GM19328 (cell line): ENCODE data around the gene ITGA5.

Experiments
- ATAC-seq: cut with Tn5 transposase; IDR thresholded peaks from one replicate; pipeline ENCODE4 v1.9.1; 2021; ENCODE audit warnings: mild to moderate bottlenecking, moderate library complexity; ENCODE audit not compliant: unreplicated experiment

Gene ITGA5

DNA sequence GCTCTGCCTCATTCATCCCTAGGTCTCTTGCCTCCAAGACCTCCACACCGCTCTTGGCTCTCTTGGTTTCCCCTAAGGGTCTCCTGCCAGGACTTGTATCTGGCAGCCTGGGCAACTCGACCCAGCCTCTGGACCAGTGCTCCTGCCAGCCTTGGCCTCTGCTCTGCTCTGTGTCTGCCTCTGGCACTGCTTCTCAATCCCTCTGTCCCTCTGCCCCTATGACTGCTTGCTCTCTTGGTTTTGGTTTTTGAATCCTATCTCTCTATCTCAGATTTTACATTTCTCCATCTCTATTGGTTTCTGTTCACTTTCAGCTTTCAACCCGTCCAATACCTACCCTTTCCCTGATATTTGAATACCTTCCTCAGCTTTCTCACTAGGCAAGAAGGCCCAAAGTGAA lies 6.3 kb downstream of the ITGA5 start:
- ATAC-seq = no peak

DNA sequence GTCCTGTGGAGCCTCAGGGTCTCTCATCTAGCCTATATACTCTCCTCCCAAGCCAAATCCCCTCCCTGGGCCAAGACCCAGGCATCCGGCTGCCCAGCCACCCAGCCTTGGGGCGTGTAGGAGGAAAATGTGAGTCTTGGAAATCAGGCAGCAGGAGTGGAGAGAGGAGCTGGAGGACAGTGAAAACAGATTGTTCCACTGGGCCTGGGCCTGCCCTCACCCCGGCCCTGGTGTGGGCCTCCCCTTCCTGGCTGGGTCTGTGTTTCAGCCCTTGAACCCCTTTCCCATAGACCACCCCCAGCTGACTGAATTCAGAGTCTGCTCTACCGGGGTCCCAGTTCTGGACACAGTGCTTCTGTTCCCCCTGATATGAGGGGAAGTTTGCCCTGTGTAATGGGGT lies 6.7 kb downstream of the ITGA5 start:
- ATAC-seq = no peak

DNA sequence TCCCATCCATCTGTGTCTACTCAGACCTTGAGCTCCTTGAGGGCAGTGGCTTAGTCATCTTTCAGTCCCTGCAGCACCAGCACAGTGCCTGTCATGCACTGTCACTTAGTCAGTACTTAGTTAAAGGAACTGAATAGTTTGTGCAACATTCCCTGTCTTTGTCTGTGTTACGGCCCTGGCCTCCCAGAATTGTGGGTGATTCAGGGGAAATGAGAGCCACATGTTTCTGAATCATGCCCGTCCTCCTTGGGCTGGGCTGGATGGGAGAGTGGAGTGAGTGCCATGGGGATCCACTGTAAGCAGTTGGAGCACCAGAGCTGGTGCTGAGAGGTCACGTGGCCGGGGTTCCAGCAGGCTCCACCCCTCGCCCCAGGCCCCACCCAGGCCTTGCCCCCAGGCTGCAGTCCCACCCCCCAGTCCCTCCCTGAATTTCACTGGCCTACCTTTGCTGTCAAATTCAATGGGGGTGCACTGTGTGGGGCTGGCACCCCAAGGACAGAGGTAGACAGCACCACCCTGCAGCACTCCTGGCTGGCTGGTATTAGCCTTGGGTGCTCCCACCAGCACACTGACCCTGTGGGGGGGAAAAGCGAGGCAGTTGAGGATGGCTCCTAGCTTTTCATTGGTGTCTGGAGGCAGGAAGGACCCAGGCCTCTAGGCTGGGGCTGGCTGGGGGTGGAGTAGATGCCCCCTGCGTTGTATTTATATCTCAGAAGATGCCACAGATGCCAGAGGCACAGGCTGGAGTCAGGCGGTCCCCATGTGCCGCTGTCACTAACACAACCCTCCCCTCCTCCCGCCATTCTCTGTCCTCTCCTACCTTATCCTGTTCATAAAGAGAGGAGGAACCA lies 7.5 kb downstream of the ITGA5 start:
- no peak for ATAC-seq

DNA sequence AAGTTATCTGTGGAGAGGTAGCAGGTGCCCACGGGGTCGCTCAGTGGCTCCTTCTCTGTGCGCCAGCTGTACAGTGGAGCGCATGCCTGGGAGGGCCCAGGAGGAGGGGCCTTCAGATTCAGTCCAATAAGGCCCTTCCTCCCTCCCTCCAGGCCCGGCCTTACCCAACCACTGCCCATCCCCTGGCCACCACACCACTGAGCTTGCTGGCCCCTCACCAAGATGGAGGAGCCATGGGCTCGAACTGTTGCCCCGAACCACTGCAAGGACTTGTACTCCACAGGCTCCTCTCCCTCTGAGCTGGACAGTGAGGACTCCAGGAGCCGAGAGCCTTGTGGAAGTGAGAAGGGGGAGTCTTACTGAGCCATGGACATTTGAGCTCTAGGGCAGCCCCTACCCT lies 9.8 kb downstream of the ITGA5 start:
- no peak for ATAC-seq

DNA sequence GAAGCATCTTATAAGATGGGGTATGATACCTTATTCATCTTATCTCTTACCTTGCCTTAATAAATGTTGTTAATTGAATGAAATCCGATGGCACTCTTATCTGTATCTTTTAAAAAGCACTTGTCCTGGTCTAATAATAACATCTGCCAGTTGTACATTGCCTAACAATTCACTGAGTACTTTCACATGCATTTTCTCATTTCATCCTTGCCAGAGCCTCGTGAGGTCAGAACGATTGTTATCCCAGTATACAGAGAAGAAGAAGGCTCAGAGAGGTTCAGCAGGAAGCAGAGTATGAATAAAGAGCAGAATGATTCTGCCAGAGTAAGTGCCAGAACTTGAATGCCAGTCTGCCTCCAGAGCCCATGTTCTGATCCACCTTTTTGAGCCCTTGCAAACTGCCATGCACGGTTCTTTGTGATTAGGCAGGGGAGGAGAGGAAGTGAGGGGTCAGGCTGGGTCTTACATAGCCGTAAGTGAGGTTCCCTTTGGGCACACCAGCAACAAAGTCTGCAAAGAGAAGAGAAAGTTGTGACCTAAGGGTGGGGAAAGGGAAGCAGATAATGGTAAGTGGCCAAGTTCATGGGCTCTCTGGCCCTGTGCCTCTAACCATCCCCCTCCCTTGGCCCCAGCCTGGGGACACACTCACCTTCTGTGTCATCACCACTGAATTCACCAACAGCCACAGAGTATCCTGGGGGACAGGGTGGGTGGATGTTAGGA lies 11.7 kb downstream of the ITGA5 start:
- ATAC-seq = no peak

DNA sequence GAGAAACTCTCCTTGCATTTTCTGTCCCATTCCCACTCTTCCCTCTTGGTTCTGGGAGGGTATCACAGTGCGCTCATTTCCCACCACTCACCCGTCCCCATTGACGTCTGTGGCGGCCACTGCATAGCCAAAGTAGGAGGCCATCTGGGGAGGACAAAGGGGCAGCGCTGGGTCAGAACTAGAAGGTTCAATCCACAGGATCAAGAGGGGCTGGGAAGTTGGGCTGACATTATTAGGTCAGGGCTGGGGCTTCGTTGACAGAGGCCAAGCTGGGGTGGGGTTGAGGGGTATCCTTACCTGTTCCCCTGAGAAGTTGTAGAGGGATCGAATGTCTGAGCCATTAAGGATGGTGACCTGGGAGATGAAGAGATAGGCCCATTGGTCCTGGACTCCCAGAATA lies 13.5 kb downstream of the ITGA5 start:
- ATAC-seq = no peak

DNA sequence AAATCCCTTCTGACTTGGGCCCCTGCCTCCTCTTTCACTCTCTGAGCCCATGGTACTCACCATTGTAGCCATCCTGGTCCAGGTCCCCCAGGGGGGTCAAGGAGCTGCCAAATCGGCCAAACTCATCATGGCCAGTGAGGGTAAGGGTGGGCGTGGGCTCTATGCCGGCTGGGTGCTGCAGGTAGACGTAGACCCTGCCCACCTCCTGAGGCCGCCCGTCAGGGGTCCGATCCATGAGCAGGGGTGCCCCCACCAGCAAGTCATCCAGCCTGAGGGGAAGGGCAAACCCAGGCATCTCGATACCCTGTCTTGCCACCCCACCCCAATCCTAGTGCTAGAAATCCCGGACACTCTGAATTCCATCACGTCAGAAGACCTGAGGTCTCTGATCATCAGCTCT lies 14.0 kb downstream of the ITGA5 start:
- no peak for ATAC-seq

DNA sequence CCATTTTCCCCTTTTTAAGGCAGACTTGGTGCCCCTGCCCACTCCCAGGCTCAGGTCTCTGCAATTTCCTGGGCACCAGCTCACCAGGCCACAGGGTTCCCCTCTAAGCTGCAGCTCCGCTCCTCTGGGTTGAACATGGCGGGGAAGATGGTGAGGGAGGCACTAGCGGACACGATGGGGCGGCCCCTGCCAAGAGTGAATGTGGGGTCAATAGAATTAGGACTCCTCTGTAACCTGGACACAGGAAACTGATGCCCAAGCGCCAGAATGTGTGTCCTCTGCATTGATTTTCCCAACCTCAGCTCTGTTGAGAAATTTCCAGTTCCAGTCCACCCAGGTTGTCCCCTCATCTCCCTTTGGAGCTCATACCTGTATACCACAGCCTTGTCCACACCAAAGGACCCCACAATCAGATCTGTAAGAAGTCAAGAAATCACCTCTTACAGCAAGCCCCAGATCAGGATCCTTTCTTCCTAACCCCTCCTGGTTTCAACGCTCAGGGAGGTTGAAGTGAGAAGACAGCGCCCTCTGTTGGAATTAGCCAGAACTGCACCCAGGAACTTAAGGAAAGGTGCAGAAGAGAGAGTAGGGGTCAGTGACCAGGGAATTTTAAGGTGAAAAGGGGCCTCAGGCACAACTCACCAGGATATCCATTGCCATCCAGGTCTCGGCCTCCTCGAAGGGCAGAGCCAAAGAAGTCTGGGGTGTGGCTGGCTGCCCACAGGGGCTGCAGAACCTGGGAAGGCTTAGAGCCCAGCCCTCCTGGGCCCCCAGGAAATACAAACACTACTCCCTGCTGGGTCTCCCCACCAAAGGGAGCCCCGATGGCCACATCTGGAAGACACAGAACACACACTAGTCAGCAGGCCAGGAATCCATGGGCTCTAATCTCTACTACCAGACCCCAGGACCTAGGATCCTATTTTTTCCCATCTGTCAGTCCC lies 14.7 kb downstream of the ITGA5 start:
- ATAC-seq = no peak

DNA sequence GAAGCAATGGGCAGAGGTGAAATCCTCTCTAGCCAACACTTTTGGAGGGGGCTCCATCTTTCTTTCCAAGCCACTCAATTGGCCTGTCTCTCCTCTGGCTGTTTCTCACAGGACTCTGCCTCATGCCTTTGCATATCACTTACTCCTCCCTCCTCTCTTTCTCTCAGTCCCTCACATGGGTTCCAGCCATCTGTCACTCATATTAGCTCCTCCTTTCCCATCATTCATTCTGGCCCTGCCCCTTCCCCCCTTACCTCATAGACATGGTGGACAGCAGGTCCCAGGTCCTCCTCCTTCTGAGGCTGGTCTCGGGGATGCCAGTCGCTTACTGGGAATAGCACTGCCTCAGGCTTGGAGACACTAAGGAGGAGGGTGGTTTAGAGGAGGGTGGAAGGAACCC lies 17.9 kb downstream of the ITGA5 start:
- no peak for ATAC-seq

DNA sequence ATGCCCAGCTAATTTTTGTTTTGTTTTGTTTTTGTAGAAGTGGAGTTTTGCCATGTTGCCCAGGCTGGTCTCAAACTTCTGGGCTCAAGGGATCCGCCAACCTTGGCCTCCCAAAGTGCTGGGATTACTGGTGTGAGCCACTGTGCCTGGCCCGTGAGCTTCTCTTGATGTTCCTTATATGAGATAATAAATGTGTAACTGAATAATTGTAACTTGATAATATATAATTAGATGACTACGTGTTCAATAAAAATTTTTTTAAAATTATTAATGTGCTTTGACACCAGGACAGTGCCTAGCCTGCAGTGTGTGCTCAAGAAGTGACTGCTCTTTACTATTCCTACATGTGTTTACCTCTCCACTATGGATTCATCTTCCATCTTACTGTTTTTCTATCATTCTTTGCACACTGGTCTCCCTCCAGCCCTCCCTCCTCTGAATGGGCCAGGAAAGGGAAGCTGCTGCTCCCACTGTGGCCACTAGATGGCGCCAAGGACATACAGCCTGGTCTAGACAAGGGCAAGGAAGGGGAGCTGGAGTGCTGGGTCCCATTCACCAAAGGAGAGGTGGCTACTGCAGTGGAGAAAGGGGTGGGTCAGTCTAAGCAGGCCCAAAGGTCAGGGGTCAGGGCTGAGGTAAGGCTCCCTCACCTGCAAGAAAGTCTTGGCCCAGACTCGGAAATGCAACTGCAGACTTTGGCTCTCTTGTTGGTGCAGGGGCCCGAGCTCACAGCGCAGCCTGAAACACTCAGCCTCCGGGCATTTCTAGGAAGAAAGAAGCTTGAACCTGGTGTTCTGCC lies 19.9 kb downstream of the ITGA5 start:
- no peak for ATAC-seq

DNA sequence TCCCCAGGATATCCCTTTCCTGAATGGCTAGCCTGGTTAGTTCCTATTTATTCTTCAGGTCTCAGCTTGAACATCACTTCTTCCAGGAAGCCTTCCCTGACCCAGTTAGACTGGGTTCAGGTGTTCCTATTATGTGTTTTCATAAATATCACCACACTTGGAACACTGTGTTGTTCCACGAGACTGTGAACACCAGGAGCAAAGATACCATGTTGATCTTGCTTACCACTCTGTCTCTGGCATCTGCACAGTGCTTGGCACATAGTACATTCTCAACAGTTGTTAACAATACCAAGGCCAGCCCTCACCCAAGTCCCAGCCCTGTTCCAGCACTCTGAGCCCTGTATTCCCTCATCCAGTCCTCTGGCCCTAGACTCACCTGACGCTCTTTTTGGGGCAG lies 20.8 kb downstream of the ITGA5 start:
- ATAC-seq = no peak

DNA sequence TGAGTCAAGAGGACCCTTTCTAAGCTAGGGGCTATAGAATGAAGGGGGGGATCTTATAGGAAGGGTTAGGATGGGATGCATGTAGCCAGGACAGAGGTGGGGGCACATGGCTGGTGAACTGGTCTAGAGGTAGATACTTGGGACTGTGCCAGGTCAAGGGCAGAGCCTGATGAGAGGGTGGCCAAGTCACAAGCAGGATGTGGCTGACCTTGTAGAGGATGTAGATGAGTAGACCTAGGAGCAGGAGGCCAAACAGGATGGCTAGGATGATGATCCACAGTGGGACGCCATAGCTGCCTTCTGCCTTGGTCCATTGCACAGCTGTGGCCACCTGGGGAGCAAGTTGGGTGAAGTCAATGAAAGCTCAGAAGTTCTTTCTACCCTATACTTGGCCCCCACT lies 21.9 kb downstream of the ITGA5 start:
- no peak for ATAC-seq

DNA sequence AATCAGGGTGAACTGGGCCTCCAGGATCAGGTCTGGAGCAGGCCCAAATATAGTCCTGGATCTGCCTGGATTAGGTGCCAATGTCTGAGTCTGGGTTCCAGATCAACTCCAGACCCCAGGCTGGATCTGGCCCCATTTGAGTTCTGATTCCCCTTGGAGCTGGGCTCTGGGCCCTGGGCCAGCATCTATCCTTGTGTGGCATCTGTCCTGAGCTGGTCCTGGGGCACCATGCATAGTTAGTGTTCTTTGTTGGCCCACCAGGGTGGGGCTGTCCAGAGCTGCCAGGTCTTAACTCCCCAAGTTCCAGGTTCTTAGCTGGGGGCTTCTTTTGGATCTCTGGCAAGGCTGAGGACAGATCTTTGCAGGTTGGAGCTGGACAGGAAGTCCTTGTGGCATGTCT lies 23.5 kb downstream of the ITGA5 start:
- ATAC-seq = no peak

DNA sequence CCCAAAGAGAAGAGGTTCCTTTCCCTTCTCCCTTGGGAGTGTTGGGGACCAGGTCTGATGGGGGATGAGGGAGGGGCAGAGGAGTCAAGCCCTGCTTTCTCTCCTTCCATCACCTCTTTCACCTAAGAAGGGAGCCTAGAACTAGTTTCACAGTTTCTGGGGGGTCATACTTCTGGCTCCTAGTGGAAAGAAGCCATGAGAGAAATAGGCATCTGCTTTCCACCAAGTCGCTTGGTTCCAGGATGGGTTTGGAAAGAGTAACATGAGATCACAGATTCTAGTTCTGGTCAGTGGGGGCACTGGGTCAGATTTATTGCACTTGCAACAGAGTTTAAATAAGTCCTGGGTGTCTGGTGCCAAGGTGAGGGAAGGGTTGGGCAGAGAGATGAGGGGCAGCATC lies 24.1 kb downstream of the ITGA5 start:
- no peak for ATAC-seq

DNA sequence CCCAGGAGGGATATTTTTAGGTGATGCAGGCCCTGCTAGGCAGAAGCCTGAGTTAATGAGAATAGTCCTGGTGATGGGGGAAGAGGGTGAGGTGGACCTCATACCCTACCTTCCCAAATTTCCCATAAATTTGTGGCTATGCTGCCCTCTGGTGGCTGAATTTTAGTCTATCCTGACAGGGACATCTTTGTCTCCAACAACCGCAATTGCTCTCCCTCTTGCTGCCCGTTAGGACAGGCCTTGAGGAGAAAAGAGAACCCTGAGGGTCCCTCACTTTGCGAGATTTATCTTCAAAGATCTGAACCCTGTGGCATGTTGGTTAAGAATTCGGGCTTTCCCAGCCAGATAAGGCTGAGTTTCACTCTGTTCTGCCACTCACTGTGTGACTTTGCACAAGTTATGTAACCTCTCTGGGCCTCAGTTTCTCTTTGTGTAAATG lies 24.8 kb downstream of the ITGA5 start:
- ATAC-seq = no peak

DNA sequence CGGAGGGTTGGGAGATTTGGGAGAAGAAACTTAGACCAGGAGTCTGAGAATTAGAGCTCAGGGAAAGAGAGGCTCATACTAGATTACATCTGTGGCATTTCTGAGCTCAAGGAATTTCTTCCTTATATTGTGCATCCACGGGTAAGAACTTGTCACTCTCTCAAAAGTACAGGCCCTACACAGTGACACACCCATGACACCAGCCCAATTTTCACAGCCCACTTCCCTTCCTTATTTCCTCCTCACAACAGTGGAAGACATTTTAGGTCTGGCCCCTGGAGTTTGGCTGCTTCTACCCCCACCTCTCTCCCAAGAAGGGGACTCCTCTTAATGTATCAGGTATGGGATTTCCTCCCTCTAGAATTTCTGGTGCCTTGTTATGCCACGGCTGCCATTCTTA lies 25.3 kb downstream of the ITGA5 start:
- ATAC-seq = no peak

DNA sequence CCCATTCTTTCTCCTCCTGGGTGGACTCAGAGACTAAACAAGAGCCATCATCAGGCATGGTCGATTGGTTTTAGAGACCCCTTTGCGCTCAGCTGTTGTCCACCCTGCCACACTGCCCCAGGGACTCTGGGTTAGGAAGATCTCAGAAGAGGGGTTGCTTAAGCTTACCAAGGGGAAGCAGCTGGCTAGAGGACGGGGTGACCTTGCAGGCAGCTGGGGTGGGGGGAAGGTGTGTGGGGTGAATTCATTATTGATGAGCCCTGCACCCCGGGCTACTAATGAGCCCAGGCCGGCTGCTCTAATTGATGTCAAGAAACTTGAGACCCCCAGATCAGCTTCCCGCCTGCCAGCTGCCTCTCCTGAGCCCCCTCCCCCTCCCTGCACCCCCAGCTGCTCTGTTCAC lies 25.9 kb downstream of the ITGA5 start:
- ATAC-seq = no peak

DNA sequence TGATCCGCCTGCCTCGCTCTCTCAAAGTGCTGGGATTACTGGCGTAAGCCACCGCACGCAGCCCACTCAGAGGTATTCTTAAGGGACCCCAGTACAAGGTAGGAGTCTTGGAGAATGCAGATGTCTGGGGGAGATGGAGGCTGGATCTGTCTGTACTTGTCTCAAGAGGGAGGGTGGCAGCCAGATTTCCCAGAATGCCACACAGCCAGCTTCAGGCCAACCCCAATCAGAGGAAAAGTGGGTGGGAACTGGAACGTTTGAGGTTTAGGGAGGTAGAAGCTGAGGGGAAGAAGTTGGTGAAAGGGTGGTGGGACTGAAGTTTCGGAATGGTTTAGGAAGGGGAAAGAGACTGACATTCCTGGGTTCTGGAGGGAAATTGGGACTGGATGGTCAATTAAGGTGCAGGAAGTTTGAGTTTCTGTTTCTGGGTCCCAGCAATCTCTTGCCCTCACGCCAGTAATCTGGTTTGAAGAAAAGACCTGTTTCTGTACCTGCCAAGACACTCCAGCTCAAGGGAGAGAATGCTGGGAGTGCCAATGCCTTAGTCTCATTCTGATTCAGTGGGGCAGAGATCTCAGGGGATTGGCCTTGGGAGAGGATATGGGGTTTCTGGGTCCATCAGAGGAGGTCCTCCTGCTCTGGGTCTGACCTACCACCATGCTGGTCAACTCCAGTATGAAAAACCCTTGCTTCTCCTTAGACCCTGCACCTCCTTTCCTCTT lies 26.4 kb downstream of the ITGA5 start:
- ATAC-seq = no peak

DNA sequence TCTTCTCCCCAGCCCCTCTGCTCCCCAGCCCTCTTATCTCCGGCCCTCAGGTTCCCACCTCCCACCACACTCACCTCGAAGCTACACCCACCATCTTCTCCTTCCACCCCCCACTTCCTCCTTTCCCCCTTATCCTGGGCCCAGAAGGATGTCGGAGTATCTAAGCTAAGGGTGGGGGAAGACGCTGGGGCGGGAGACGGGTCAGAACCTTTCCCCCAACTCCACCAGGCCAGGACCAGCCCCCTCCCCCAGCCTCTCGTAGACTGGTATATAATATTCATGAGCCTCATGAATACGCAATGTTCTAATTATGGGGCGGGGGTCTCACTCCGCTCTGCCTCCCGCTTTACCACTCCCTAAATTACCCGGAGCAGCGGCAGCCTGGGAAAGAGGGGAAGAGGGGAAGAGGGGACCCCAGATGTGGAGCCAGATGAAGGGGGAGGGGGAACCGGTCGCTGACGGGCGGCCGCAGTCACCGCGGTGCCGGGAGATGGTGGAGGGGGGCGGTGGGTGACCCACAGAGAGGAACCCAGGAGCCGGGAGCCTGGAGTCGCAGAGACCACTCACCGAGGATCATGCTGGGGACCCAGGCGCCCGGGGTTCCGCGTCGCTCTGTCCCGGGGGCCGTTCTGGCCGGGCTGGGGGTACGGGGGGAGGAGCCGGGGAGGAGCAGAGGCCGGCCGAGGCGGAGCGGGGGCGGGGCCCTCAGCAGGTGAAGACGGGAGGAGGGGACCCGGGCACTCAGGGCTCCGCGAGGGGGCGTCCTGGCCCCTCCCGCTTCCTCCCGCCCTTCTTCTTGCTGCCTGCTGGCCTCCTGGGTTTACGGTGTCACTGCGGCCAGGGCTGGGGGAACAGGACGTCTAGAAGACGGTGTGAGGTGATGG lies 28.2 kb downstream of the ITGA5 start:
- ATAC-seq = no peak
